ENCODE measurements around the gene CASP8. TPM values are rescaled to one million over a fixed set of nuclear protein-coding genes. Genes with fewer than 3 reads are reported as not detected.
A peak's percentile ranks its signal among the peaks of the same experiment; 100 is the strongest.

Gene CASP8
- total and polyA plus RNA-seq, 2 of the 13 experiments (the other 11 are each of a cell fraction or from before 2014, with no cell fraction given): 25.0 to 52.8 TPM

DNA sequence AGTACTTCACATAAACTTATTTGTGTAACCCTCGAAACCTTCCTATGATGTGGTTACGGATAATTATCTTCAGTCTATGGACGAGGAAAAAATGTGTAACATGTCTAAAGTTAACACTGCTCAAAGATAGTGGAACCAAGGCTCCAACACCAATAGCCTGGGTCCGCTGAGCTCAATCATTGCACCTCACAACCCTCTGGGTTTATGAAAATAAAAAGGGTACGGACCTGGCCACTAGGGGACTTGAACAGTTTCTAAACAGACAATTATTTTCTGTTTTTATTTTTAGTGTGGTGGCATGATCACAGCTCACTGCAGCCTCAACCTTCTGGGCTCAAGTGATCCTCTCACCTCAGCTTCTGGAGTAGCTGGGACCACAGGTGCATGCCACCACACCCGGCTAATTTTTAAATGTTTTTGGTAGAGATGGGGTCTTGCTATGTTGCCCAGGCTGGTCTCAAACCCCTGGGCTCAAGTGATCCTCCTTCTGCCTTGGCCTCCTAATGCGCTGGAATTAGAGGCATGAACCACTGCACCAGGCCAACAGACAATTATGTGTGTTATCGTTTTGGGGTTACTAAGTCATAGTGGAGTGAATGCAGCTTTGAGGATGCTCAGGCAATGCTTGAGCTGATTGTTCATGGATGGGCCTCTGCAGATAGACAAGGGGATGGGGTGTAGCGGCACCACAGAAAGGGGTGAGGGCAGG lies 10.1 kb downstream of the CASP8 start:
- Histone ChIP-seq H3K4me2 (ENCODE audit: low read depth, low read length) (no peak overlapping the region), H2AFZ (ENCODE audit: low read length) (no peak overlapping the region), H3K27me3 (ENCODE audit: control insufficient read depth in 1 of 2, insufficient read depth in 2 of 2, low read length in 2 of 2) (no peaks in the 10 kb centered on the region), H3K9me3 (ENCODE audit: low read length) (no peaks in the 10 kb centered on the region), H3K27ac (ENCODE audit: extremely low read length, insufficient read depth, low read length) (no peak overlapping the region), H3K4me1 (ENCODE audit: insufficient read depth, low read length) (peaks cover 12% of the 10 kb centered on the region; the same call in 1 of the 2 replicates), H3K79me2 (ENCODE audit: insufficient read depth, low read length) (no peaks in the 10 kb centered on the region), H3K4me3 (replicated peaks in 1 of 3; ENCODE audit: insufficient read depth in 1 of 3, low read depth in 2 of 3, low read length in 3 of 3) (no peak overlapping the region), H4K20me1 (ENCODE audit: insufficient read depth, low read length) (no peaks in the 10 kb centered on the region), H3K9ac (ENCODE audit: insufficient read depth, low read depth, low read length) (no peak overlapping the region), H3K36me3 (replicated peaks in 1 of 2; ENCODE audit: control insufficient read depth in 1 of 2, insufficient read depth in 2 of 2, low read length in 2 of 2) (peaks cover 25 to 56% of the 10 kb centered on the region in 2 experiments)
- ATAC-seq (no peak; the same call in 2 of the 3 replicates), DNase-seq (ENCODE audit: low spot score) (no peak), FAIRE-seq (no peak)
- intact Hi-C loops (cut with micrococcal nuclease; ENCODE audit: unreplicated experiment): no loop called here
- POLR2A ChIA-PET: no interaction called here
- WGBS (ENCODE audit: low lambda C conversion rate): 98% methylated on average over 9 of the region's 9 CpGs
- CTCF ChIA-PET (ENCODE audit: low intra/inter-chr PET ratio, low total read pairs): no interaction called here
- no TSS peak for BruUV-seq (replicated peaks)
- TF ChIP-seq ZNF260 (CRISPR knock-in tag; IDR thresholded peaks at IDR 0.05; ENCODE audit: borderline replicate concordance, low read depth) (no peak), ZNF121 (CRISPR knock-in tag; IDR thresholded peaks at IDR 0.05) (peak; percentile 76)
- TF ChIP-seq, protein P1, sequence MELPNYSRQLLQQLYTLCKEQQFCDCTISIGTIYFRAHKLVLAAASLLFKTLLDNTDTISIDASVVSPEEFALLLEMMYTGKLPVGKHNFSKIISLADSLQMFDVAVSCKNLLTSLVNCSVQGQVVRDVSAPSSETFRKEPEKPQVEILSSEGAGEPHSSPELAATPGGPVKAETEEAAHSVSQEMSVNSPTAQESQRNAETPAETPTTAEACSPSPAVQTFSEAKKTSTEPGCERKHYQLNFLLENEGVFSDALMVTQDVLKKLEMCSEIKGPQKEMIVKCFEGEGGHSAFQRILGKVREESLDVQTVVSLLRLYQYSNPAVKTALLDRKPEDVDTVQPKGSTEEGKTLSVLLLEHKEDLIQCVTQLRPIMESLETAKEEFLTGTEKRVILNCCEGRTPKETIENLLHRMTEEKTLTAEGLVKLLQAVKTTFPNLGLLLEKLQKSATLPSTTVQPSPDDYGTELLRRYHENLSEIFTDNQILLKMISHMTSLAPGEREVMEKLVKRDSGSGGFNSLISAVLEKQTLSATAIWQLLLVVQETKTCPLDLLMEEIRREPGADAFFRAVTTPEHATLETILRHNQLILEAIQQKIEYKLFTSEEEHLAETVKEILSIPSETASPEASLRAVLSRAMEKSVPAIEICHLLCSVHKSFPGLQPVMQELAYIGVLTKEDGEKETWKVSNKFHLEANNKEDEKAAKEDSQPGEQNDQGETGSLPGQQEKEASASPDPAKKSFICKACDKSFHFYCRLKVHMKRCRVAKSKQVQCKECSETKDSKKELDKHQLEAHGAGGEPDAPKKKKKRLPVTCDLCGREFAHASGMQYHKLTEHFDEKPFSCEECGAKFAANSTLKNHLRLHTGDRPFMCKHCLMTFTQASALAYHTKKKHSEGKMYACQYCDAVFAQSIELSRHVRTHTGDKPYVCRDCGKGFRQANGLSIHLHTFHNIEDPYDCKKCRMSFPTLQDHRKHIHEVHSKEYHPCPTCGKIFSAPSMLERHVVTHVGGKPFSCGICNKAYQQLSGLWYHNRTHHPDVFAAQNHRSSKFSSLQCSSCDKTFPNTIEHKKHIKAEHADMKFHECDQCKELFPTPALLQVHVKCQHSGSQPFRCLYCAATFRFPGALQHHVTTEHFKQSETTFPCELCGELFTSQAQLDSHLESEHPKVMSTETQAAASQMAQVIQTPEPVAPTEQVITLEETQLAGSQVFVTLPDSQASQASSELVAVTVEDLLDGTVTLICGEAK (IDR thresholded peaks at IDR 0.05): no peak
- TF ChIP-seq, protein P1 (CRISPR knock-in tag; IDR thresholded peaks at IDR 0.05): no peak
- in situ Hi-C loops (cut with HindIII; ENCODE audit: extremely low pct_ligation_motif_present, low pct_unique_long_range_greater_than_20kb): no loop called here

Data from HepG2 (cell line).